HG02588 (cell line): ENCODE measurements around the gene SENP6.

Experiments used
- ATAC-seq: cut with Tn5 transposase; IDR thresholded peaks from one replicate; pipeline ENCODE4 v1.9.1; 2021; ENCODE audit warnings: mild to moderate bottlenecking, moderate library complexity; ENCODE audit not compliant: unreplicated experiment

Gene SENP6

DNA sequence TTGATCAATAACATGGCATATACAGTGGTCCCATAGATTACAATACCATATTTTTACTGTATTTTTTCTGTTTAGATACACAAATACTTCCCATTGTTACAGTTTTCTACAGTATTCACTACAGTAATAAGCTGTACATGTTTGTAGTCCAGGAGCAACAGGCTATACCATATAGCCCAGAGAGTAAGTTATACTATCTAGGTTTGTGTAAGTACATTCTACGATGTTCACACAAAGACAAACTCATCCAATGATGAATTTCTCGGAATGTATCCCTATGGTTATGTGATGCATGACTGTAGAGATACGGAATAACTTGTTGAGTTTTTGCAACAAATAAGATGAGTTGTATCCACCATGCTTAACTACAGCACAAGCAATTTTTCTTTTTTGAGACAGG lies 143.7 kb downstream of the SENP6 start:
- no peak for ATAC-seq

DNA sequence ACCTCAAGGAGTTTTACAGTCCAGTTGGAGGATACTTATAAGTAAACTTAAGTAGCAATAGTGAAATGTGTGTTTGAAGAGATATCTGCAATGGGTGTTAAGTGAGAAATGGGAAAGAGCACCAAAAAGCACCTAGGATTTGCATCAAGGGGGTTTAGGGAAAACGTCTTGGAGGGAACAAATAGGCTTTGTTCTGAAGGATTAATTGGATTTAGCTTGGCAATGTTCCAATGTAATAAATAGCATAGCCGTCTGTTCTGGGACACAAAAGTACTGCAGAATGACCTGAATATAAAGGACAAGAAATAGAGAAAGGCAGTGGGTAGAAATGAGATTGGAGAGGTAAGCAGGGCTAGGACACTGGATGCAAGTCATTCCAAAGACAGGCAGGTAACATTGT lies 144.5 kb downstream of the SENP6 start:
- ATAC-seq: no peak

DNA sequence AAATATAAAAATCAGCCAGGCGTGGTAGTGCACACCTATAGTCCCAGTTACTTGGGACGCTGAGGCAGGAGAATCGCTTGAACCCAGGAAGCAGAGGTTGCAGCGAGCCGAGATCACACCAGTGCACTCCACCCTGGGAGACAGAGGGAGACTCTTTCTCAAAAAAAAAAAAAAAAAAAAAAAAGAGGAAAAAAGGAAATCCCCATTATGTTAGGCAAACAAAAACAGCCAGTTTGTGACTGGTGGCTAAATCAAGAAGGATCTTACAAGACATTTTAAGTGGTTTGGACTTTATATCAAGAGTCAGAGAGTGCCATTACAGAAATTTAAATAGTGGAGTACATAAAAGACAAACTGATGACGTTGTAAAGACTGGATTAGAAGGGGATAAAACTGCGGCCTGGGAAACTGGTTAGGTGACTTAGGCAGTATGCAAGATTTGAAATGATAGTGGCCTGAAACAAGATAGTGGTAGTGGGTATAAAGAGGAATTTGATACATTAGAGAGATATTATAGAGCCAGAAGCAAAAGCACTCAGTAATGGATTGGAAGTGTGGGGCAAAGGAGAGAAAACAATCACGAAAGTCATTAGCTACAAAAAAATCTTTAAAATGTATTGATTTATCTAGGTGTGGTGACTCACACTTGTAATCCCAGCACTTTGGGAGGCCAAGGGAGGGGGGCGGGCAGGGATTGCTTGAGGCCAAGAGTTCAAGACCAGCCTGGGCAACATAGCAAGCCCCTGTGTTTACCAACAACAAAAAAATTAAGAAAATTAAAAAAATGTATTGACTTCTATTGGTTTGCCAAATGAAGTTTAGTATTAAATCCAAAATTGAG lies 145.7 kb downstream of the SENP6 start:
- no peak for ATAC-seq

DNA sequence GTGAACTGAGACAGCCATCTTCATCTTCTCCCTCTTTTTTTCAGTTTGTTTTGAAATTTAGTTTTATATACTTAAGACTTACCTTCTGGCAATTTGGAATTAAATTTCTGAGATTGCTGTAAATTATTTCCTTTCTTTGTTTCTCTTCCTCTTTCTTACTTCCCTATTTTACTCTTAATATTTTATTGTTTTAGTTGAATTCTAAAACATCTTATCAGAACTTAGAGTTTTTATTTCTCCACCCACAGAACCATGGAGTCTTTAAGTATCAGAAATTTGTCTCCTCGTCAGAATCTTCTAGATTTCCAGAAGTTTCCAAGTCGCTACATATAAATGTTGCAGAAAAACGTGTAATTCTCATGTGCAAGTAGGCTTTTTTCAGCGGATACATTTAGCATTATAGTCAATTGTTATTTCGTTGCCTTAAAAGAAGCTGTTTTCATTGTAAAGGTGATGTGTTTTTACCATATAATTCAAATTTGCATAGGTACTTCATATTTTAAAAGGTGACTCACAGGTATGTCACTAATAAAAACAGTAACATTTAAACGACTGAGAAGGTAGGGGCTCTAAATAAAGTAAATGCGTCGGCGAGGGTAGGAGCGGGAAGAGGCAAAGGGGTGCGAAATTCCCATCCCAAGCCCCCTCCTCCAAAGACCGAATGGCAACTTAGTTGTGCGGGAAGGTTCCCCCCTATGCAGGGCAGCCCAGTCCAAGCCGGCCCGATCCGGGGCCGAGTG lies 146.5 kb downstream of the SENP6 start:
- ATAC-seq: no peak

DNA sequence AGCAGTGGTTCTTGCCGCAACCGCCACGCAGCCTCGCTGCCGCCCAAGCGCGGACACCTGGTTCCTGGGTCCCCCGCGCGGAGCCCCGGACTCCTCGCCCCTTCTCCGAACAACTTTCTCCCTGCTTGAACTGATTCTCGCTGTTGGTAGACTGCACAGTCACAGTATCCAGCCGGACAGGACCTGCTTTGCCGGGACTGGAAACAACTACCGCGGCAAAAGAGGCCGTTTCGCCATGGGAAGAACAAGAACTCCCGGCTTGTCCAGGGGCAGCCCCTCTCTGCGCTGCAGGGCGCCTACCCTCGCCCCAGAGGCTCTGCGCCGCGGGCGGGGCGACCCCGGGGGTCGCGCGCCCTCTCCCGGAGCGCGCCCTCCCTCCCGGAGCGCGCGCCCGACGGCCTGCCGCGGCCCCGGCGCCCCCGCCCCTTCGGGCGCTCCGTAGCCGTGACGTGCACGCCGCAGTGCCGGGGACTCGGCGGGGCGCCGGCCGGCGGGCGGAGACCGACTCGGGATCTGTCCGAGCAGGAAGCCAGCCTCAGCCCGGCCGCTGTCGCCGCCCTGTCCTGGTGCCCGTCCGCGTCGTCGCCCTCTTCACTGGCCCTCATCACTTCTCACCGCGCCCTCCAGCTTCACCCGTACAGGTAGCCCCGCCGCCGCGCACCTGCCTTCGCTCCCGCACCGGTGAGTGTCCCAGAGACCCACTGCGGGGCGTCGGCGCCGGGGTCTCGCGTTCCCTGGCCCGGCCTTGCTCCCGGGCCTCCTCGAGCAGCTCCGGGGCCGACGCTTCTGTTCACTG lies 147.3 kb downstream of the SENP6 start, which contains the start of gene MYO6:
MYO6 (plus strand) TSS at position 497 of the 796 bp plus-strand sequence. CDS start 68,309 bp downstream, outside the sequence.
- ATAC-seq: peak; percentile 86

DNA sequence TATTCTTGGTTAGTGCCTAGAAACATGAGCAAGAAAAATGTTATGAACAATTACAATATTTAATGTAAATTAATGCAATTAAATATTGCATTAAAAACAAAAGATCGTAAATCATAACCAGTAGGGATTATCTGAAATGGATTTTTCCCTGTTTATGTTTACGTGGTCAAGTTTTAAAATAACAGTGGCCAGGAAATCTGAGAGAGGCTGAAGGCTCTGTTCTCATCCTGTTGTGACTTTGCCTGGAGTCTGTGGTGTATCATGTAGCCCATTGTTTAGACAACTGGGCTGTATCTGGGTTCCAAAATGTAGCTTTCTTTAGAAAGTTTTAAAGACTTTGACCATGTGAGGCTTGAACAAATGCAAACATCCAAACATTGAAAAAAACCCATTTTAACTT lies 149.8 kb downstream of the SENP6 start:
- no peak for ATAC-seq

DNA sequence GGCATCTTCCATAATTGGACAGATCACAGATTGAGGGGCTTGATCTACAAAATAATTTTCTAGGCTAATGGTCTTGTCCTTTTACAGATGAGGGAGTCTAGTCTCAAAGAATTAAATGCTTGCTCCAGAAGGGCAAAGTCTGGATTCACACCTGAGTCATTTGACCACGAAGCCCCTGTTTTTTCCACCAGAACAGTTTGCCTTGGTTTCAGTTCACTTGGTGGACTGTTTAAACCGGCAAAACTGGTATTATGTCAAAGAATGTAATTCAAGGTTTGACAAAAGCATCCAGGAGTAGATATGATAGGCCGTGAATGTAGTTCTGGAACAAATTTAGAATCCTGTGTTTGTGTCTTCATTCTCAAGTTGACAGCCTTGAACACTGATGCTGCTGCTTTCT lies 150.7 kb downstream of the SENP6 start:
- no peak for ATAC-seq

DNA sequence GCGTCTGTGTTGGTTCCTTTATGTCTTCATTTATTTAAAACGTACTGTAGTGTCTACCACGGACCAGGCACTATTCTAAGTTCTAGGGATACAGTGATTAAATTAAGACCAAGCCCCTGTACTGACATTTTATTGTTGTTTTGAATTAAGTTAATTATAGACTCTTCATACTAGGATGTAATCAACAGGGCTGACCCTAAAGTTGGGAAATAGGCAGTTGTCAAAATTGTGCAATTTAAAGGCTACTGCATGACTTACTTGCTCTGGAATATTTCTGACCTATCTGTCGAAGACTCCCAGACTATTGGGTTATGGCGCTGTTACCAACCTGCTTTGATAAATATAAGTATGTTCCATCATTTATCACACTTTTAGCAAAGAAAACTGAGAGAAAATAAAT lies 154.0 kb downstream of the SENP6 start:
- ATAC-seq: no peak

DNA sequence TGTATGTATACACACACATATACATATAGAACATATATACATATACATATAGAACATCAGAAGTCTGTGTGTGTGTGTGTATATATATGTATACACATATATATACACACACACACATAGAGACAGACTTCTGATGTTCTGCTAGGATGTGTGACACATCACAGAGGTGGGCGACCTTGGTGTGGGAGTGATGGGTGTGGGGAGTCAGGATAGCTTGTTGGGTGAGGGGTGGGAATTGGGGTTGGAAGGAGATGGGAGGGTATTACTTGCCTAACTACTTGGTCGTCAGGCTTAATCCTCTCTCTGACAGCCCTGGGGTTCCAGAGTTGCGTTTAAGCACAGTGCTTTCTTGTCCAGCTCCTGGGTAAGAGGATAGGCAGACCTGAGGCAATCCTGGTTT lies 155.6 kb downstream of the SENP6 start:
- no peak for ATAC-seq

DNA sequence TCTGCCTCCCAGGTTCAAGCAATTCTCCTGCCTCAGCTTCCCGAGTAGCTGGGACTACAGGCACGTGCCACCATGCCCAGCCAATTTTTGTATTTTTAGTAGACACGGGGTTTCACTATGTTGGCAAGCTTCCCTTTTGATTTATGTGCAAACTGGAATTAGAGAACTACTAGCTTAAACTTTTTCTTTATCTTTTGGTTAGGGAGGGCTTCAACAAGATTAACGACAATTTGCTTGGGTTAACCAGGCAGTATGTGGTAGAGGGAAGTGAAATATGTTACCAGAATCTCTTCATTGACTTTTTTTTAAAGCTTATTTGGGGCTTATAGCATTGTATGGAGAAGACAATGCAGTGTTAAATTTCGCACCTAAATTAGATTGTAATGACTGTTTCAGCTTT lies 156.4 kb downstream of the SENP6 start:
- no peak for ATAC-seq

DNA sequence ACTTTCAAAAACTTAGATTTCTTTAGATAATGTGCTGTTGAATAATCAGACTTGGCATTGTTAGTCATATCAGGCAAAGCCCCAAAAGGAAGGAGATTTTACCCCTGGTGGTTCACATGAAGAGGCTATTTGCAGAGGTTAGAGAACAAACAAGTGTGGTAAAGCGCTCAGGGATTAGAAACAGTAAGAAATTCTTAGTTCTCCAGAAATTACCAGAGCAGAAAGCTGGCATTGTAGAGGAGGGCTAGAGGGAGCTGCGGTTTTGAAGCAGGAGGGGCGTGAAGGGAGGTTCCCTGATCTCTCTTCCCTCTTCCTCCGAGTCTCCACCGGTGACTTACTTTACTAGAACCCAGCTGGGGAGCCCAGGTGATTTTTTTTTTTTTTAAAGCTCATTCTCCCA lies 157.5 kb downstream of the SENP6 start:
- ATAC-seq: no peak

DNA sequence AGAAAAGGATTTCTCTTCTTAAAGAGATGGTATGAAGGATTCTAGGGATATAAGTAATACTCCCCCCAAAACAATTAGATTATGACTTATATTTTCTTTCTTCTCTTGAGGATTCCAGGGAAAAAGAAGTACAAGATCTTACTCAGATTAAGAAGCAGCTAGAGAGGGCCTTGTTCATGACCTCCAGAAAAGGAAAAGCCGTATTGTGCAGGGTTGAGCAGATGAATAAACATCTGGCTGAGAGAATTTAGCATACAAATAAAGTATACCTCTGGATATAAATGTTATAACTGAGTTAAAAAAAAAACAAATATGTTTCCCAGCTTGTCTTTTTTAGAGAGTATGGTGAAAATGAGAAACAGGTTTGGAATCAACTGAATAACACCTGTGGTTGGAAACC lies 158.6 kb downstream of the SENP6 start:
- ATAC-seq: no peak

DNA sequence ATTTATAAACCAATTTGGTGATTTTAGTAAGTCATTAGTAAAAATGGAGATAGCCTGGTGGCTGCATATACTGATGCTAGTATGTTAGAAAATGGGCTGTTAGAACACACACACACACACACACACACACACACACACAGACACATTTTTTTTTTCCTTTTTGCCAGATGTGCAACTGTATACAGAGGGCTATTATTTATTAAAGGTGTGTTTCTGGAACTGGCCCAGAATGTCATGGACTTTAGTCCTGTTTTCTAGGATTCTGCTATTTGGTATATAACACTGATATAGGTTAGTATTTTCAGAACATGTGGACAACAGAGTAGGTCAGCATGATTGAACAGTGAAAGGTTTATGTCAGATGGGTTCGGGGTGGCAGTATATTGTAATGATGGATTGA lies 159.8 kb downstream of the SENP6 start:
- ATAC-seq: no peak

DNA sequence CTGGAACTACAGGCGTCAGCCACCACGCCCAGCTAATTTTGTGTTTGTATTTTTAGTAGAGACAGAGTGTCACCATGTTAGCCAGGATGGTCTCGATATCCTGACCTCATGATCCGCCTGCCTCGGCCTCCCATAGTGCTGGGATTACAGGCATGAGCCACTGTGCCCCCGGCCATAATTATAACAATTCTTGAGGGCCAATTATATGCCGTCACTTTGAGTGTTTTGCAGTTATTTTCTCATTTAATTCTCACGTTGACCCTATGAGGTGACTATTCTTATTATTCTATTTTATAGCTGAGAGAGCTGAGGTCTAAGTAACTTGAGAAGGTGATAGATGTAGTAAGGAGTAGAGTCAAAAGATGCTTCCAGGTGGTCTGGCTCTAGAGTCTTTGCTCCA lies 160.4 kb downstream of the SENP6 start:
- ATAC-seq: no peak

DNA sequence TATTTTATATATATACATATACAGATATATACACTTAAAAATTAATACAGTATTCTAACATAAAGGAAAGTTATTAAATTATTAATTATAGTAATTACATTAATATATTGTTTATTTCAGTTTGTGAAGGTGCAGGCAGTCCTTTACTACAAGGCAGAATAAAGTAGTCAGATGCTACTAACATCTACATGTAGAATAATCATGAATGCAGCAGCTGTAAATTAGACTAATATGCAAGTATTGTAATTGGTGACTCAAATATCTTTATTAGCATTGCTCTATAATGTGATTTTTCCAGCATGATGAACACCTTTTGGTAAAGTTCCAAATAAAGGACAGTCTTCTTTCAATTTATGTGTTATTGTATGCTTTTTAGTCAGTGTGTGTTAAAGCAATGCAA lies 164.7 kb downstream of the SENP6 start:
- ATAC-seq: no peak
